ENCODE data around the gene CSMD2. TPM values are rescaled to one million over a fixed set of nuclear protein-coding genes. Genes with fewer than 3 reads are reported as not detected.

CSMD2 gene
- total and polyA plus RNA-seq, 4 experiments from 2014 or later: not detected

DNA sequence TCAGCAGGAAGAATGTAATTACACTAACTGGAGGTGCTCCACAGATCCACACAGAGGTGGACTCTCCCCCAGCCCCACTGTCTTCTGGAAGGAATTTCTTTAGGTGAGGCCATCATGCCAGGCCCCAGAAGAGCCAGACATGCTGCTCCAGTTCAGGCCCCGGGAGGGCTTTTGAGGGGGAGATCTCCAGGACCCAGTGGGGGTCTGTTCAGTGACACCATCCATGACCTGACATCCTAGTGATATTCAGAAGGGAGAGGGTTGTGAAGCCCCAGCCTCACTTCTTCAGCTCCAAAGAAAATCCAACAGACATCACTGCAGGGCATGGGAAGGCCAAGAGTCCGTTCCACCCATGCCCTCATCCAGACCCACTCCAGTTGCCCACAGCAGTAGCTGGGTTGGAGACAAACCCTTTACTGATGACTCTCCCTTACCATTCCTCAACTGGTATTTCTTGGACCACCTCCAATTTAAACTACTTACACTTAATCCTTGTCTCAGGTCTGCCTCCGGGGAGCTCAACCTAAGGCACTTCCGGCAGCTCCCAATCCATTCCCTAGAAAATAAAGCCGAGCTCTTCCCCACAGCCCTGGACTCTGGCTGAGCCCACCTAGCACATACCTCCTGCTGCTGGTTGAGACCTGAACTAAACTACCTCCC is 39.2 kb downstream of the CSMD2 start:
- no peaks in the 10 kb centered on the region for H3K4me1 Mint-ChIP-seq
- no peak overlapping the region for H3K27ac ChIP-seq (ENCODE audit: low read depth, low read length)
- H3K9me3 ChIP-seq (ENCODE audit: control insufficient read depth in 1 of 2, low read length in 2 of 2): no peaks in the 10 kb centered on the region
- CTCF ChIA-PET (ENCODE audit: partially characterized antibody): no interaction called here
- intact Hi-C loops (cut with micrococcal nuclease): no loop called here
- DNase-seq: no peak
- H3K9me3 Mint-ChIP-seq: peaks cover 0 to 2% (median 0%) of the 10 kb centered on the region in 8 donors
- no peaks in the 10 kb centered on the region for H3K27me3 ChIP-seq (ENCODE audit: insufficient read depth, low read length)
- H3K4me1 ChIP-seq (ENCODE audit: insufficient read depth, low read length): no peaks in the 10 kb centered on the region
- H3K27me3 Mint-ChIP-seq: peaks cover 7 to 17% of the 10 kb centered on the region in 2 donors
- no peaks in the 10 kb centered on the region for H3K36me3 ChIP-seq (ENCODE audit: insufficient read depth, low read length)
- POLR2A ChIA-PET (ENCODE audit: partially characterized antibody): no interaction called here
- no peak overlapping the region for H3K27ac Mint-ChIP-seq
- no peak overlapping the region for H3K4me3 Mint-ChIP-seq
- no peak overlapping the region for H3K4me3 ChIP-seq (ENCODE audit: low read length in 2 of 2)
- no peaks in the 10 kb centered on the region for H3K36me3 Mint-ChIP-seq

DNA sequence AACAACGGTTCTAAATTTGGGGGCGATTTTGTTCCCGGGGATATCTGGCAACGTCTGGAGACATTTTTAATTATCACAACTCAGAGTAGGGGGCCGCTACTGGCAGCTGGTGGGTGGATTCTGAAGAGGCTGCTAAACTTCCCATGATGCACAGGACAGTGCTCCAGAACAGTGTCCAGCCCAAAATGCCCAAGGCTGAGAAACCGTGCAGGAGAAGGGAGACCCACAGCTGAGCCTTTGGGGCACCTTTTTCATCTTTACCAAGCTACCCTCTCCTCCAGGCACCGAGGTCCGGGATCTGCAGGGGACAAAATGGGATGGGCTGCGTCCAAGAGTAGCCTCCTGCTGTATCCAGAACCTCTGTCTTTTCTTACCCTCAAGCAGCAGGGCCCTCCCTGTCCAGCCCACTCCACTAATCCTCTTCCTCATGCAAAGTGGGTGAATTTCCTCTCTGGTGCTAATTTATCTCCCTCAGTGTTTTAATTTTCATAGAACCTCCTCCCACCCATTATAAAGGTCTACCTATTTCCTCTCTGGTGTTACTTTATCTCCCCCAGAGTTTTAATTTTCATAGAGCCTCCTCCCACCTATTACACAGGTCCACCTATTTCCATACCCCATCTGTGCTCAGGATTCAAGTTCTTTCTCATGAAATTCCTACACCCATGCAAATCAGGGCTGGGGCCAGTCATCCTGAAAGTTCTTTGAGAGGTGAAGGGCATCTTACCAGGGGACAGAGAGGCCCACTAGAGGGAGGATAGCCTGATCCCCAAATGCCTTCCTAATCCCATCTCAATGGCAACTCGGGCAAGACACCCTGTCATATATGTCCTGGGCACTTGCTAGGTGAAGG is 42.7 kb downstream of the CSMD2 start:
- ChIA-PET CTCF (ENCODE audit: partially characterized antibody) (interaction anchor here (0.9 kb wide), 1 partner anchor 11 kb away, joined by 3 read pairs; no protein-coding TSS in a partner anchor), POLR2A (ENCODE audit: partially characterized antibody) (no interaction called here)
- Mint-ChIP-seq H3K27ac (no peak overlapping the region), H3K4me1 (no peaks in the 10 kb centered on the region), H3K9me3 (peaks cover 0 to 10% (median 6%) of the 10 kb centered on the region in 8 donors), H3K4me3 (no peak overlapping the region), H3K27me3 (peaks cover 6 to 17% of the 10 kb centered on the region in 2 donors), H3K36me3 (no peaks in the 10 kb centered on the region)
- H3K4me3 ChIP-seq (ENCODE audit: low read length in 2 of 2): no peak overlapping the region
- no peaks in the 10 kb centered on the region for H3K36me3 ChIP-seq (ENCODE audit: insufficient read depth, low read length)
- no peaks in the 10 kb centered on the region for H3K4me1 ChIP-seq (ENCODE audit: insufficient read depth, low read length)
- intact Hi-C loops (cut with micrococcal nuclease): no loop called here
- H3K27ac ChIP-seq (ENCODE audit: low read depth, low read length): no peak overlapping the region
- H3K27me3 ChIP-seq (ENCODE audit: insufficient read depth, low read length): no peaks in the 10 kb centered on the region
- no peak for DNase-seq
- H3K9me3 ChIP-seq (ENCODE audit: control insufficient read depth in 1 of 2, low read length in 2 of 2): no peaks in the 10 kb centered on the region

DNA sequence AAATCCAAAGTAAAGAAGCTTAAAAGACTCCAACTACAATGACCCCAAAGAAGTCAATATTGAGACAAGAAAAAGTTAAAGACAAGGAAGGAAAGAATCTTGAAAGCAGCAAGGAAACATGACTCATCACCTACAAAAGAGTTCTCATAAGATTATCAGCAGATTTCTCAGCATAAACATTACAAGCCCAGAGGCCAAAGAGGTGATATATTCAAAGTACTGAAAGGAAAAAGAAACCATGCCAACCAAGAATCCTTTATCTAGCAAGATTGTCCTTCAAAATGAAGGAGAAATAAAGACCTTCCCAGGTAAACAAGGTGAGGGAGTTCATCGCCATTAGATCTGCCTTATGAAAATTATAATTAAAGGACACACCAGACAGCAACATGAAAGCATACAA is 49.8 kb downstream of the CSMD2 start:
- no peak overlapping the region for H3K4me3 ChIP-seq (ENCODE audit: low read length in 2 of 2)
- Mint-ChIP-seq H3K4me1 (no peaks in the 10 kb centered on the region), H3K27ac (no peak overlapping the region), H3K9me3 (peaks cover 0 to 54% (median 28%) of the 10 kb centered on the region in 8 donors), H3K36me3 (no peaks in the 10 kb centered on the region), H3K27me3 (peaks cover 0 to 3% of the 10 kb centered on the region in 2 donors), H3K4me3 (no peak overlapping the region)
- ChIA-PET CTCF (ENCODE audit: partially characterized antibody) (no interaction called here), POLR2A (ENCODE audit: partially characterized antibody) (no interaction called here)
- no peak overlapping the region for H3K27ac ChIP-seq (ENCODE audit: low read depth, low read length)
- no peaks in the 10 kb centered on the region for H3K4me1 ChIP-seq (ENCODE audit: insufficient read depth, low read length)
- intact Hi-C loops (cut with micrococcal nuclease): no loop called here
- no peak for DNase-seq
- H3K36me3 ChIP-seq (ENCODE audit: insufficient read depth, low read length): no peaks in the 10 kb centered on the region
- peaks cover 0 to 3% of the 10 kb centered on the region in 2 donors for H3K9me3 ChIP-seq (ENCODE audit: control insufficient read depth in 1 of 2, low read length in 2 of 2)
- H3K27me3 ChIP-seq (ENCODE audit: insufficient read depth, low read length): no peaks in the 10 kb centered on the region

DNA sequence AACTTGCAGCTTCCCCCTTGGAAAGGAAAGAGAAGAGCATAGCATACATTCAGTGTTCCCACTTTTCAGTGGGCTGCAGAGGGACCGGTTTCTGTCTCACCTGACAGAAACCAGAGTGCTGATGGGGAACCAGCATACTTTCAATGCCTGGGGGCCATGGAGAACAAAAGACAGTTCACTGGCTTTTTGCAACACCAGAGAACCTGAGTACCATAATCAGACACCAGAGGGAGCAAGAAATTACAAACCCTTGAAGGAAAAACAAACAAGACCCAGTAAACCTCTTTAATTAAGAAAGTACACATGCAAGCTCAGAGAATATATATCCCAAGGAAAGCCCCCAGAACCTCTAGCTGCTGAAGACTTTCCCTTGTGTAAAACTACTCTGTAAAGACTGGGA is 51.1 kb downstream of the CSMD2 start:
- H3K9me3 Mint-ChIP-seq: peaks cover 0 to 49% (median 28%) of the 10 kb centered on the region in 8 donors
- no peak overlapping the region for H3K4me3 ChIP-seq (ENCODE audit: low read length in 2 of 2)
- H3K4me1 Mint-ChIP-seq: no peaks in the 10 kb centered on the region
- no peak overlapping the region for H3K27ac ChIP-seq (ENCODE audit: low read depth, low read length)
- peaks cover under 1 to 5% of the 10 kb centered on the region in 2 donors for H3K27me3 Mint-ChIP-seq
- CTCF ChIA-PET (ENCODE audit: partially characterized antibody): no interaction called here
- no peak overlapping the region for H3K27ac Mint-ChIP-seq
- DNase-seq: no peak
- no peak overlapping the region for H3K4me3 Mint-ChIP-seq
- no peaks in the 10 kb centered on the region for H3K36me3 ChIP-seq (ENCODE audit: insufficient read depth, low read length)
- POLR2A ChIA-PET (ENCODE audit: partially characterized antibody): no interaction called here
- no peaks in the 10 kb centered on the region for H3K4me1 ChIP-seq (ENCODE audit: insufficient read depth, low read length)
- peaks cover 0 to 3% of the 10 kb centered on the region in 2 donors for H3K9me3 ChIP-seq (ENCODE audit: control insufficient read depth in 1 of 2, low read length in 2 of 2)
- H3K36me3 Mint-ChIP-seq: no peaks in the 10 kb centered on the region
- intact Hi-C loops (cut with micrococcal nuclease): no loop called here
- H3K27me3 ChIP-seq (ENCODE audit: insufficient read depth, low read length): no peaks in the 10 kb centered on the region

DNA sequence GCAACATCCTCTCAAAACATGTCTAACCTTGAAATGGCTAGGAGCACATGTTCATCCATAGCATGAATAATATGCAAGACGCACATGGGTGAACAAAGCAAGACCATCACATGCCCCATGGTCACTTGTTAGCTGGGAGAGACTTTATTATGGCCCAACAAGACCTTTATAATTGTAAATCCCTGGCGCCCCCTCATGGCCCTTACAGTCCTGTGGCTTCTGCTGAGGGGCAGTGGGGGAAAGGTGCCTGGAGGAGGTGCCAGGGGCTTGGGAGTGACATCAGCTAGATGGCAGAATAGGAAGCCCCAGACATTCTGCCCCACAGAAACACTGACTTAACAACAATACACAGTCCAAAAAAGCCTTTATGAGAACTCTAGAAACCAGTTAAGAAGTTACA is 51.7 kb downstream of the CSMD2 start:
- no peak for DNase-seq
- Mint-ChIP-seq H3K9me3 (peaks cover 0 to 46% (median 26%) of the 10 kb centered on the region in 8 donors), H3K27ac (no peak overlapping the region), H3K27me3 (peaks cover 5% of the 10 kb centered on the region in 2 donors), H3K36me3 (no peaks in the 10 kb centered on the region), H3K4me3 (no peak overlapping the region), H3K4me1 (no peaks in the 10 kb centered on the region)
- no peaks in the 10 kb centered on the region for H3K27me3 ChIP-seq (ENCODE audit: insufficient read depth, low read length)
- no peak overlapping the region for H3K4me3 ChIP-seq (ENCODE audit: low read length in 2 of 2)
- POLR2A ChIA-PET (ENCODE audit: partially characterized antibody): no interaction called here
- intact Hi-C loops (cut with micrococcal nuclease): no loop called here
- no peaks in the 10 kb centered on the region for H3K36me3 ChIP-seq (ENCODE audit: insufficient read depth, low read length)
- CTCF ChIA-PET (ENCODE audit: partially characterized antibody): no interaction called here
- no peaks in the 10 kb centered on the region for H3K4me1 ChIP-seq (ENCODE audit: insufficient read depth, low read length)
- H3K9me3 ChIP-seq (ENCODE audit: control insufficient read depth in 1 of 2, low read length in 2 of 2): peaks cover 0 to 3% of the 10 kb centered on the region in 2 donors
- no peak overlapping the region for H3K27ac ChIP-seq (ENCODE audit: low read depth, low read length)

DNA sequence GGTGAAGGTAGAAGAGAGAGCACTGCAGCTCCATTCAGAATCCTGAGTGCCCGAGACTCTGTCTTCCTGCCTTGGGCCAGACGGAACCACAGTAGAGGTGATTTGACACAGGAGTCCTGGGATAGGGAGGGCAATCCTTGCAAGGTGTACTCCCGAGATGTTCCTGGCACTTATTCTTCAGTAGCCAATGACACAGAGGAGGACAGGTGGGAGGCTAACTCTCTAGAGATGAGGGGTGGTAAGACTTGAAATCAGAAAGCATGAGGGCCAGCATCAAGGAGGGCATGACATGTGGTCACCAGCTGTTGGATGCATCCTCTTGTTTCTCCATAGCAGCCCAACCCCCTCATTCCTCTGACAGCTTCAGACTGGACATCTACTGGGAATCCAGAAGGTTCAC is 56.3 kb downstream of the CSMD2 start:
- no peak for DNase-seq
- no peaks in the 10 kb centered on the region for H3K36me3 ChIP-seq (ENCODE audit: insufficient read depth, low read length)
- Mint-ChIP-seq H3K27me3 (peaks cover 8 to 26% of the 10 kb centered on the region in 2 donors), H3K27ac (no peak overlapping the region), H3K4me1 (no peaks in the 10 kb centered on the region), H3K36me3 (no peaks in the 10 kb centered on the region), H3K9me3 (peaks cover 0 to 14% (median 5%) of the 10 kb centered on the region in 8 donors), H3K4me3 (no peak overlapping the region)
- H3K27ac ChIP-seq (ENCODE audit: low read depth, low read length): no peak overlapping the region
- H3K4me1 ChIP-seq (ENCODE audit: insufficient read depth, low read length): no peaks in the 10 kb centered on the region
- no peaks in the 10 kb centered on the region for H3K27me3 ChIP-seq (ENCODE audit: insufficient read depth, low read length)
- H3K4me3 ChIP-seq (ENCODE audit: low read length in 2 of 2): no peak overlapping the region
- intact Hi-C loops (cut with micrococcal nuclease): no loop called here
- CTCF ChIA-PET (ENCODE audit: partially characterized antibody): no interaction called here
- POLR2A ChIA-PET (ENCODE audit: partially characterized antibody): no interaction called here
- no peaks in the 10 kb centered on the region for H3K9me3 ChIP-seq (ENCODE audit: control insufficient read depth in 1 of 2, low read length in 2 of 2)

DNA sequence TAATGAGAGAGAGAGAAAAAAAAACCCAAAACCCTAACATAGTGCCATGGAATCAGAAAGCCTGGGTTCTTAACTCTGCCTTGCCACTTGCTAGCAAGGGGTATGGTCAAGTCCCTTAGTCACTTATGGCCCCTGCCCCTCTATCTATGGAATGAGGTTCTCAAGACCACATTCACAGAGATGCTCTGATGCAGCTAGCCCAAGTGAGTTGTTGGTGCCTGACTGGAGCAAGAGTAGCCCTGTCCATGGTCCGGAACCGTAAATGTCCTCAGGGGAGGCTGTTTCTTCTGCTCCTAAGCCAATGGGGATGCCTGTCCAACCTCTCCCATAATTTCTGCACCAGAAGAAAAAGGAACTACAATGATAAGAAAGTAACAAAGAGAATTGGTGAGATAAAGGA is 56.8 kb downstream of the CSMD2 start:
- Histone ChIP-seq H3K27ac (ENCODE audit: low read depth, low read length) (no peak overlapping the region), H3K4me1 (ENCODE audit: insufficient read depth, low read length) (no peaks in the 10 kb centered on the region), H3K4me3 (ENCODE audit: low read length in 2 of 2) (no peak overlapping the region), H3K9me3 (ENCODE audit: control insufficient read depth in 1 of 2, low read length in 2 of 2) (no peaks in the 10 kb centered on the region), H3K27me3 (ENCODE audit: insufficient read depth, low read length) (no peaks in the 10 kb centered on the region), H3K36me3 (ENCODE audit: insufficient read depth, low read length) (no peaks in the 10 kb centered on the region)
- Mint-ChIP-seq H3K4me1 (no peaks in the 10 kb centered on the region), H3K27ac (no peak overlapping the region), H3K9me3 (peaks cover 0 to 11% (median 4%) of the 10 kb centered on the region in 8 donors), H3K27me3 (peaks cover 8 to 26% of the 10 kb centered on the region in 2 donors), H3K36me3 (no peaks in the 10 kb centered on the region), H3K4me3 (no peak overlapping the region)
- intact Hi-C loops (cut with micrococcal nuclease): no loop called here
- CTCF ChIA-PET (ENCODE audit: partially characterized antibody): no interaction called here
- POLR2A ChIA-PET (ENCODE audit: partially characterized antibody): no interaction called here
- DNase-seq: no peak
